Neutrophil (primary cell): ENCODE results near the gene ZBTB38.

Source experiments
- H3K27ac ChIP-seq: fragments of 200-600 bp; sonication (generic); 2 replicates; pipeline ENCODE4 v1.5.1; 2016; ENCODE audit warnings: mild to moderate bottlenecking, moderate library complexity
- H3K27me3 ChIP-seq: fragments of 200-600 bp; sonication (generic); 2 replicates; pipeline ENCODE4 v1.6.0; 2016; ENCODE audit warnings: mild to moderate bottlenecking
- H3K36me3 ChIP-seq: fragments of 200-600 bp; sonication (generic); 2 replicates; pipeline ENCODE4 v1.5.1; 2017
- H3K4me1 ChIP-seq, 2 experiments: fragments of 200-600 bp in 1 of 2; sonication (generic) in 1 of 2; 1 replicate in 1 of 2; 2 replicates in 1 of 2; pipeline versions ENCODE4 v1.5.1 to v1.6.1; 2013 to 2016; ENCODE audit warnings: low read depth in 1 of 2, low read length in 1 of 2, mild to moderate bottlenecking in 1 of 2, moderate library complexity in 1 of 2; ENCODE audit not compliant: control insufficient read depth in 1 of 2, insufficient read depth in 1 of 2
- H3K4me3 ChIP-seq, 2 experiments: fragments of 200-600 bp in 1 of 2; sonication (generic) in 1 of 2; 1 replicate in 1 of 2; 2 replicates in 1 of 2; pipeline ENCODE4 v1.5.1; 2013 to 2016; ENCODE audit warnings: low read depth in 1 of 2, low read length in 1 of 2, mild to moderate bottlenecking in 1 of 2, moderate library complexity in 1 of 2
- H3K9me3 ChIP-seq: fragments of 200-600 bp; sonication (generic); 2 replicates; pipeline ENCODE4 v1.5.1; 2016
- CTCF ChIP-seq: fragments of 200-600 bp; sonication (generic); IDR thresholded peaks from 2 replicates; pipeline ENCODE4 v1.5.1; 2016; ENCODE audit warnings: antibody characterized with exemption

ZBTB38 gene

DNA sequence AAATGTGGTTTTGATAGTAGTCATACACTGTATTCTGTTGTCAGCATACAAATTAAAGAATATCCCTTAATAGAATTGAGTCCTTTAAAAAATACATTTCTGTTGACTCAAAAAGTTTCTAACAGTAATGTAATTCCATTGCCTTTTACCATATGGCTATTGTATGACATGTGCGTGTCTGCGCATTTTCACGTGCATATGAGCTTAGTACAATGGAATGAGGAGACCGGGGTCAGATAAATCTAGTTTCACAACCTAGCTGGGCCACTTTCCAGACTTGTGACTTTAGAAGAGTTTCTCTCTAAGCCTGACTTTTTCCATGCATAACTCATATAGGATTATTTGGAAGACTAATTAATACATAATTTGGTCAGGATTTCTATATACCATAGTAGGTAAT, 38.7 kb downstream of the ZBTB38 start:
- peaks cover 26% of the 10 kb centered on the region for H3K36me3 ChIP-seq
- TF ChIP-seq CTCF = no peak
- no peaks in the 10 kb centered on the region for H3K27me3 ChIP-seq
- H3K4me3 ChIP-seq = no peak overlapping the region
- no peaks in the 10 kb centered on the region for H3K9me3 ChIP-seq
- H3K4me1 ChIP-seq = peaks cover 42 to 54% of the 10 kb centered on the region in 2 experiments
- H3K27ac ChIP-seq = no peak overlapping the region

DNA sequence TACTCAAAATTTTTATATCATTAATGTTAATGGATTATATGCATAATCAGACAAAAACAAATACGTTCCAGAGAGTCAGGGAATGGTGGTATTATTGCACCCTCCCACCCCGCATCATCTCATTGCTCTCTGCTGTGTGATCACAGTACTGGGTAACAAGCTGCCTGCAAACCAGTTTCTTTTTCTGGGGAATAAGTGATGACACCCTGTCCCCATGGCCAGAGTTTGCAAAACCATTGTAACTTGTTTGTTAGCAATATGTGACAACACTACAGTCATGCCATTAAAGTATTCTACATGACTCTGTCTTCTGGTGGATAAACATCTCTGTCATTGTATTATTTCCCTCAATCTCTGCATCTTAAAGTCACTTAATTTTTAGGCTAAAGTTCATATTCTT, 39.5 kb downstream of the ZBTB38 start:
- H3K27me3 ChIP-seq = no peaks in the 10 kb centered on the region
- H3K27ac ChIP-seq = no peak overlapping the region
- H3K4me3 ChIP-seq = no peak overlapping the region
- H3K36me3 ChIP-seq = peaks cover 26% of the 10 kb centered on the region
- TF ChIP-seq CTCF = no peak
- no peaks in the 10 kb centered on the region for H3K9me3 ChIP-seq
- H3K4me1 ChIP-seq = peaks cover 47 to 59% of the 10 kb centered on the region in 2 experiments

GRCh38 chr3:141408596-141408995, 40.3 kb downstream of the ZBTB38 start:
- peaks cover 42 to 56% of the 10 kb centered on the region in 2 experiments for H3K4me1 ChIP-seq
- no peaks in the 10 kb centered on the region for H3K27me3 ChIP-seq
- H3K27ac ChIP-seq = peak overlapping the region; percentile 71
- no peak for TF ChIP-seq CTCF
- no peak overlapping the region for H3K4me3 ChIP-seq
- peaks cover 31% of the 10 kb centered on the region for H3K36me3 ChIP-seq
- no peaks in the 10 kb centered on the region for H3K9me3 ChIP-seq

- H3K36me3 ChIP-seq = peaks cover 28% of the 10 kb centered on the region
- no peaks in the 10 kb centered on the region for H3K9me3 ChIP-seq
- no peaks in the 10 kb centered on the region for H3K27me3 ChIP-seq
- no peak for TF ChIP-seq CTCF
- H3K4me3 ChIP-seq = peak overlapping the region; percentile 1 to 2
- H3K27ac ChIP-seq = peak overlapping the region; percentile 71
- peaks cover 42 to 56% of the 10 kb centered on the region in 2 experiments for H3K4me1 ChIP-seq
These were observed 41.6 kb downstream of the ZBTB38 start for GRCh38 chr3:141409940-141410241.

DNA sequence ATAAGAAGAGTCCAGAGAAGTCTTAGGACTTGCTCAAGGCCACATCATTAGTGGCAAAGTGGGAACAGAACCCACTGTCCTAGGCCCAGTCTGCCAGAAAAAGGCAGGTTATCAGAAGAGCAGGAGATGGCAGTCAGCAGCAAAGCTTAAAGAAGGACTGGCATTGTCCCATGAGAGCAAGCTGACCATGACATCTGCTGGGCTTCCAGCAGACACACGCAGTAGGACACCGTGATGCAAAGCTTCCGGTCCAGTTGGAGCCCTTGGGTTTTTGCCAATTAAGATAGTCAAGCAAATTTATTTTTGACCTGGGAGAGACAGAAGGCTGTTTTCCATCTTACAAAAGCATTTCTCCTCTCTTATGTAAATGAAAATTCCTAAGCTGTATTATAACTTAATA, 42.1 kb downstream of the ZBTB38 start:
- peaks cover 33% of the 10 kb centered on the region for H3K36me3 ChIP-seq
- H3K4me3 ChIP-seq = peak overlapping the region in 1 of 2 experiments; percentile 1
- H3K9me3 ChIP-seq = no peaks in the 10 kb centered on the region
- peak overlapping the region; percentile 71 for H3K27ac ChIP-seq
- H3K27me3 ChIP-seq = no peaks in the 10 kb centered on the region
- peaks cover 42 to 56% of the 10 kb centered on the region in 2 experiments for H3K4me1 ChIP-seq
- no peak for TF ChIP-seq CTCF

- H3K36me3 ChIP-seq = peaks cover 34% of the 10 kb centered on the region
- H3K27ac ChIP-seq = peak overlapping the region; percentile 71
These were observed 42.5 kb downstream of the ZBTB38 start for GRCh38 chr3:141410846-141411245.

More at GRCh38 chr3:141410846-141411245, 42.5 kb downstream of the ZBTB38 start:
- no peak for TF ChIP-seq CTCF
- Histone ChIP-seq H3K27me3 (no peaks in the 10 kb centered on the region), H3K4me1 (peaks cover 42 to 56% of the 10 kb centered on the region in 2 experiments), H3K4me3 (peak overlapping the region in 1 of 2 experiments; percentile 1), H3K9me3 (no peaks in the 10 kb centered on the region)
